Measurements from ENCODE around the gene ATP6V0A1.
"Not testable (repeated sequence)": the region's sequence is repeated elsewhere in the genome, so short reads cannot be mapped to it uniquely, and the experiment has no call there.

Gene ATP6V0A1

DNA sequence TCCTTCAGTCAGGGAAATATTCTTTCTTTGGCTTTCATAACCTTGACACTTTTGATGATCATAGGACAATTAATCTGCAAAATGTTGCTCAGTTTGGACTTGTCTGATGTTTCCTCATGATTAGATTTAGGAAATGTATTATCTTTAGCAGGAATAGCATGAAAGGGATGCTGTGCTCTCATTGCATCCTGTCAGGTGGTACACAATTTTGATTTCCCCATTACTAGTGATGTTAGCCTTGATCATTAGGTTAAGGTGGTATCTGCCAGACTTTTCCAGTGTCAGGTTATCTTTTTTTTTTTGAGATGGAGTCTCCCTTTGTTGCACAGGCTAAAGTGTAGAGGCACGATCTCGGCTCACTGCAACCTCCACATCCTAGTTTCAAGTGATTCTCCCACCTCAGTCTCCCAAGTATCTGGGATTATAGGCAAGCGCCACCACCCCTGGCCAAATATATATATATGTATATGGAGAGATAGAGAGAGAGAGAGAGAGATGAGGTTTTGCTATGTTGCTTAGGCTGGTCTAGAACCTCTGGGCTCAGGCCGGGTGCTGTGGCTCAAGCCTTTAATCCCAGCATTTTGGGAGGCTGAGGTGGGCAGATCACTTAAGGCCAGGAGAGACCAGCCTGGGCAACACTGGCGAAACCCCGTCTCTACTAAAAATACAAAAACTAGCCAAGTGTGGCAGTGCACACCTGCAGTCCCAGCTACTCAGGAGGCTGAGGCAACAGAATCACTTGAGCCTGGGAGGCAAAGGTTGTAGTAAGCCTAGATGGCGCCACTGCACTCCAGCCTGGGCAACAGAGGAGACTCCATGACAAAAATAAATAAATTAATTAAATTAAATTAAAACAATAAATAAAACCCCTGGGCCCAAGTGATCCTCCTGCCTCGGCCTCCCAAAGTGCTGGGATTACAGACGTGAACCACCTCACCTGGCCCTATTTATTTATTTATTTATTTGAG is 19.8 kb upstream of the ATP6V0A1 start:
- DNase-seq = peak; percentile 43

- DNase-seq = no peak
Measured at GRCh38 chr17:42441371-42442195, 17.1 kb upstream of the ATP6V0A1 start.

- DNase-seq = no peak
Measured at GRCh38 chr17:42442196-42442565, 16.5 kb upstream of the ATP6V0A1 start.

DNA sequence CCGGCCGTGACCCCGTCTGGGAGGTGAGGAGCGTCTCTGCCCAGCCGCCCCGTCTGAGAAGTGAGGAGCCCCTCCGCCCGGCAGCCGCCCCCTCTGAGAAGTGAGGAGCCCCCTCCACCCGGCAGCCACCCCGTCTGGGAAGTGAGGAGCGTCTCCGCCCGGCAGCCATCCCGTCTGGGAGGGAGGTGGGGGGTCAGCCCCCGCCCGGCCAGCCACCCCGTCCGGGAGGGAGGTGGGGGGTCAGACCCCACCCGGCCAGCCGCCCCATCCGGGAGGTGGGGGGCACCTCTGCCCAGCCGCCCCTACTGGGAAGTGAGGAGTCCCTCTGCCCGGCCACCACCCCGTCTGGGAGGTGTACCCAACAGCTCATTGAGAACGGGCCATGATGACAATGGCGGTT is 9.5 kb upstream of the ATP6V0A1 start:
- DNase-seq = not testable (repeated sequence)

- not testable (repeated sequence) for DNase-seq
Measured at GRCh38 chr17:42449838-42450237, 8.8 kb upstream of the ATP6V0A1 start.

- not testable (repeated sequence) for DNase-seq
Measured at GRCh38 chr17:42451270-42451669, 7.4 kb upstream of the ATP6V0A1 start.

- no peak for DNase-seq
Measured at GRCh38 chr17:42453439-42453838, 5.2 kb upstream of the ATP6V0A1 start.

DNA sequence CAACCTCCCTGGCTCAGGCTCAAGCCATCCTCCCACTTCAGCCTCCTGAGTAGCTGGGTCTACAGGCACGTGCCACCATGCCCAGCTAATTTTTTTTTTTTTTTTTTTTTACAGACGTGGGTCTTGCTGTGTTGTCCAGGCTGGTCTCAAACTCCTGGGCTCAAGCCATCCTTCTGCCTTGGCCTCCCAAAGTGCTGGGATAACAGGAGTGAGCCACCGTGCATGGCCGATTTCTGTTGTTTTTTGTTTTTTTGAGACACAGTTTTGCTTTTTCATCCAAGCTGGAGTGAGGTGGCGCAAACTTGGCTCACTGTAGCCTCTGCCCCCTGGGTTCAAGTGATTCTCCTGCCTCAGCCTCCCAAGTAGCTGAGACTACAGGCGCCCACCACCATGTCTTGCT is 3.7 kb upstream of the ATP6V0A1 start:
- DNase-seq = not testable (repeated sequence)

DNA sequence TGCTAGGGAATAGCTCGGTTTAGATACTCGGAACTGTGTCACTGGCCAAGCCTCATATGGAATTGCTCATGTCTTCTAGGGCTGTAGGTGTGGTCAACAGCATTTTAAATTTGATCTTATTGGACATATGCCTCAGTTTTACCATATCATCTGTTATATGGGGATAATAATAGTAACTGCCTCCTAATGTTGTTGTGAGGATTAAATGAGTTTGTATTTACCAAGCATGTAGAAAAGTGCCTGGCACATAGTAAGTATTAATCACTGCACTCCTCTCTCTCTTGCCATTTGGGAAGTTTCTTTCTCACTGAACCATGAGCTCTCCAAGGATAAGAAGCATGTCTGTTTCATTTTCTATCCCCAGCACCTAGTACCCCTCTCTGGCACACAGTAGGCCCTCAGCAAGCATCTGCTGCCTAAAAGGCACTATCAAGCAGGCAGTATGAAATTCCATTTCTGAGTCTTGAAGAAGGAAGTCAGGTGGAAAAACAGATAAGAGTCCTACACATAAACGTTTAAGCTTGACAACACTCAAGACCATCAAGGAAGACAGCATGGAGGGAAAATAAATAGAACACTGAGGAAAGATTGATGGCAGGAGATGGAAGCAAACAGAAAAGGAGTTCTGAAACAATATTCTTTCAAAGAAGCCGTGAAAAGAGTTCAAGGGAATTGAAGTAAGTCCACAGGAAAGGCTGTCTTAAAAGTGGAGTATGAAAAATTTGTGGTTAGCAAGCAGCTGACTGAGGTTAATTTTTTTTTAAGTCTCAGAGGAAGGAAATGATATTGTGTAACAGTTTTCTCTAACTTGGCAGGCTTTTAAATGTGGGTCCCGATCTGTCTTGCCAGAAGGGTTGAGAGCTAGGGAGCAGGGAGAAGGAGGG is 2.2 kb upstream of the ATP6V0A1 start:
- no peak for DNase-seq

GRCh38 chr17:42457107-42457792 is 1.4 kb upstream of the ATP6V0A1 start:
- no peak for DNase-seq

DNA sequence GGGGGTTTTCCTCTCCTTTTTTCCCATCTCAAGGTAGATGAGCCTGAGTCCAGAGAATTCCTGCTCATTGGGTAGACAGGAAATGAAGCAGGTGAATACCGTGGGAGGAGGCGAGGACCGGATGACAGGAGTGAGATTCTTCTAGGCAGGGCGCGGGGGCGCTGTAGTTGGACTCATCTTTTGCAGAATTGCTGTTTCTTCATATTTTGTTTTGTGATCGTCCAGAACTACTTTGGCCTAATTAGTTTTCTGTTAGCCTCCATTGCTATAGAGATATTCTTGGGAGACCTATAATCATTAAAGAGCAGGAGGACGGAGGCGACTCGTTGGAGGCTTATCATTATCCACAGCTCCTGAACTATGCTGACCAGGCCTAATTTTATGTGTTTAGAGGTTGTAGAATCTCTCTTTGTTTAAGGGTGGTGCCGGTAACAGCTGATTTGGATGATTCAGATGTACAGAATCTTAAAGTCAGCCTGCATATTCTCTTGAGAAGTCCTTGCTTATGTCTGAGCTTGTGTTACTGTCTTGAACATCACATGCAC is 650 bp downstream of the ATP6V0A1 start:
- DNase-seq = peak; percentile 12

GRCh38 chr17:42459801-42460281 is 1.2 kb downstream of the ATP6V0A1 start:
- no peak for DNase-seq

GRCh38 chr17:42460371-42460770 is 1.7 kb downstream of the ATP6V0A1 start:
- DNase-seq = no peak

- no peak for DNase-seq
Measured at GRCh38 chr17:42463976-42464400, 5.3 kb downstream of the ATP6V0A1 start.

GRCh38 chr17:42467889-42468288 is 9.2 kb downstream of the ATP6V0A1 start:
- no peak for DNase-seq

DNA sequence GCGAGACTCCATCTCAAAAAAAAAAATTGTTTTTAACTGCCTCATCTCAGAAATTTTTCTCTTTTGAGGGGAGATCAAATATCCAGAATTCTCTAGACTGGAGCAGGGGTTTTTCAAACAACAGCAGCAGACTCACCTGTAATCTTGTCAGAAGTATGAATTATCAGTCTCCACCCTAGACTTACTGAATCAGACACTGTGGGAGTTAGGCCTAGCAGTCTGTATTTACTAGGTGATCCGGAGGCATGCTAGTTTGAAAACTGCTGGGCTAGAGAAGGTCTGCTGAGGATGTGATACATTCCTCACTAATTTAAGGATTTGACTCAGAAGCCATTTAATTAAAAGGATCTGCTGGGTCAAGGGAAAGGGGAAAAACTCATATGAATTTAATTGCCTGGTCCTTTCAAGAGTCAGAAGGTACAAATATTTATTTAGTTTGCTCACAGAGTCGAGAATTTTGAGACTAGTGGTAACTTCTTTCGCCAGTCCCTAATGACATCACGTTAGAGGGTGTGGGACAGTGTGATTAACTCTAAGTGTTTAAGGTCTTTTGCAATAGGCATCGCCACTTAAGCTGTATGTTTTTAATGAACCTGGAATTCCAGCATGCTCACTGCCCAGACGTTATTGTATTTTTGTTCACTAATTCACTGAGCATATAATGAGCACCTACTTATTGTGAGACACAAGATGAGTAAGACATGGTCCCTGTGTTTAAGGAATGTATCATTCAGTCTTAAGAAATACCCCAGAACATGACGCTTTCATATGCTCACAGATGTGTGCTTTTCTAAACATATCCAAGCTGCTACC is 14.2 kb downstream of the ATP6V0A1 start:
- DNase-seq = no peak

DNA sequence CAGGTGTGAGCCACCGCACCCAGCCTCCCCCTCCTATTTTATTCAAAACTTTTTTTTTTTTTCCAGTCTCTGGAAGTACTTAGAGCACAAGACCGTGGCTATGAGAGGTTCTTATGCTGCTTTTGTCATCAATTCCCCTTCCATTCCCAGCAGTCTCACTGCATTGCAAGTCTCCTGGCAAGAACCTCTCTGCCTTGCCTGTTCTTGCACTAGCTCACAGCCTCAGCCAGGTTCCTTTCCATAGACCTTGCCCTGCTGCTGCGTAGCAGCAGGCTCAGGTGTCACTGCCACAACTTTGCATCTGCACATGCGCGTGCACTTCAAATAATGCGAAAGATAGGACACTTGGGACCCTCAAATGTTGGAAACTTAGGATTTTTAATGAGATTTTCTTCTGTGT is 15.6 kb downstream of the ATP6V0A1 start:
- DNase-seq = no peak

DNA sequence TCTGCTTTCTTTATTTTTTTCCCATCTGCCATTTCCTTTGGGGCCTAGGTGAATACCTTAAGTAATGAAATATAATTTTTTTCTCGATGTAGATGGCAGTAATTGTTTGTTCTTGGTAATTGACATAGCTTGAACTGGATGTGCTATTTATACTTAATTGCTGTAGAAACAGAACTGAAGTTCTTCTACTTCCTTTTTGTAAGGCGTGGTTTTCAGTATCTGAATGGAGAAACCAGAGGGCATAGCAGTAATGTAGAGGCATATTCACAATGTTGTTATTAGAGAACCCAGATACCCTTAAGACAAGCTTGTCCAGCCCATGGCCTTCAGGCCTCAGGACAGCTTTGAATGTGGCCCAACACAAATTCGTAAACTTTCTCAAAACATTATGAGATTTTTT is 16.4 kb downstream of the ATP6V0A1 start:
- no peak for DNase-seq

DNA sequence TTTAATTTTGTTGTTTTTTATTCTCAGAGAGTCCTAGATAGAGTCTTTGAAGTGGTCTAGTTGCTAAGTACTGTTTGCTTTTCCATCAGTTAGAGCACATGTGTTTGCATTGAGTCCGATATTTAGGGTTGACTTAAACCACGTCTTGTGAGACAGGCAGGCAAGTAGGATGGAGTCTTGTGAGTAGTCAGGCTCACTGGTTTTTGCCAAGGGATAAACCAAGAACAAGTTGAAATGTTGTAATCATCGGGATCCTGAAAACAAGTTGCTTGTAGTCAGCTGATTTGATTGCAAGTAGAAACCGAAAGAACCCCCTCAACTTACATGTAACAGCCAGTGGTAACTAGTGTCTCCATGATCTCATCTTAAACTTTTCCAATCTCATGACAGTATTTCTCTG is 17.2 kb downstream of the ATP6V0A1 start:
- no peak for DNase-seq

DNA sequence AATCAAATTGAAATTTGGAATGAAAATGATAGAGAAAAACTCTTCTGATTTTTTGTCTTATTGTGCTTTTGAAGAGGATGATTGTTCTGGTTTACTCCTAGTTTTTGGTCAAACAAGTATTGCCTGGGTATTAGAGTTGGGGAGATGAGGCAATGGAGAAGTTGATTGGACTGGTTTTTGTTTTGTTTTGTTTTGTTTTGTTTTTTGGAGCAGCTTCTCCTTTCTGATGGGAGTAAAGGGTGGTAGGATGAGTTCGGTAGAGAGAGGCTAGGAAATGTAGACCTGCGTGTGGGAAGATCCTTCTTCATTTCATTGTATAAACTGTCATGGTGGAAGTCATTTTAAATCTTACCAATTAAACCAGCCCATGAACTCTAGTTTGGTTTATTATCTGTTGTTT is 17.7 kb downstream of the ATP6V0A1 start:
- no peak for DNase-seq

DNA sequence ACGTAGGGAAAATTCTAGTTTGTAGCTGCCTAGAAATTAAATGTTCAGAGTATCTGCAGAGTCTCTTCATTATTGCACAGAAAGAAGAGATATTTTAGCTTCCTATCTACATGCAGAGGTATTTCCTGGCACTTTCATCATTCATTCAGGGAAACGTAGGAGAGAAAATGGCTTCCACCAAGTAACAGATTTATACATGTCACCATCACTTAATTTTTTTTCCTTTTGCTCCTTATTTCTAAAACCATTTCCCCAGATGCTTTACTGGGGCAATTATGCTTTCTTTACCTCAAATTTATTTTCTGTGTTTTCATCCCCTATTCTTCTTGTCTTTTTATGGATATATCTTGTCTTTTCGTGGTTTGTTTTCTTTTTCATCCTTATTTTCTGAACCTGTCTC is 18.5 kb downstream of the ATP6V0A1 start:
- no peak for DNase-seq
